ENCODE measurements around the gene ADPGK. TPM values are rescaled to one million over a fixed set of nuclear protein-coding genes. Genes with fewer than 3 reads are reported as not detected.
"Not testable (repeated sequence)": the region's sequence is repeated elsewhere in the genome, so short reads cannot be mapped to it uniquely, and the experiment has no call there.

Gene ADPGK
- total and polyA plus RNA-seq, 2 donors (not counting 1 experiment from before 2014, with no cell fraction given) = 128 to 174 TPM

DNA sequence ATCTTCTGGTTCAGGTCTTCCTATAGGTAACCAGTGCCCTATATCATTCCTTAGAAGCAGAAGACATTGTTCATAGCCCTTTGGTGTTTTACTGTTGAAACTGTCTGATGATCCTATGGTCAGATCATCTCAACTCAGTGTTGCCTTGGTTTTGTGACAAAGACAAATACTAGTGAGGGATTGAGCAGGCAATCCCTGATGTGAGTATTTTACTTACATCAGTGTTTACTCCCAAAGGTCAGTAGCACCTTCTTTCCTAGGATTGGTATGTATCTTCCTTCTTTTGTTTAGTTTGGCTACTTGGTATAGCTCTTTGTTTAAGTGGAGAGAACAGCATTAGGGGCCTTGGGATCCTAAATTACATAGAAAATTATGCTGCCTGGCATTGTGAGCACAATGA is 56.4 kb downstream of the ADPGK start:
- CTCF ChIA-PET = no interaction called here
- POLR2A ChIA-PET = no interaction called here
- no peak overlapping the region for H3K9ac ChIP-seq (ENCODE audit: low read length)

DNA sequence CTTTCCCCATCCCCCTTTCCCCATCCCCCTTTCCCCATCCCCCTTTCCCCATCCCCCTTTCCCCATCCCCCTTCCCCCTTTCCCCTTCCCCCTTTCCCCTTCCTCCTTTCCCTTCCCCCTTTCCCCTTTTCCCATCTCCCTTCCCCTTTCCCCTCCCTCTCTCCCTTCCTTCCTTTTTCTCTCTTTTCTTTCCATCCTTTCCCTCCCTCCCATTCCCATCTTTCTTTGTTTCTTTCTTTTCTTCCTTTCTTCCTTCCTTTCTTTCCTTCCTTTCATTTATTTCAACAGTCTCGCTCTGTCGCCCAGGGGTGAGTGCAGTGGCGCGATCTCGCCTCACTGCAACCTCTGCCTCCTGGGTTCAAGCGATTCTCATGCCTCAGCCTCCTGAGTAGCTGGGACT is 57.7 kb downstream of the ADPGK start:
- H3K36me3 ChIP-seq (replicated peaks in 1 of 2; ENCODE audit: control extremely low read depth in 1 of 2, control insufficient read depth in 1 of 2, extremely low read depth in 1 of 2, insufficient read depth in 2 of 2, low read length in 1 of 2); H3K4me3 Mint-ChIP-seq; H3K27me3 ChIP-seq (replicated peaks in 1 of 4; ENCODE audit: control extremely low read depth in 1 of 4, control insufficient read depth in 3 of 4, insufficient read depth in 4 of 4, low read length in 3 of 4); H3K4me1 Mint-ChIP-seq; H3K4me3 ChIP-seq (ENCODE audit: control extremely low read depth in 1 of 5, extremely low read depth in 1 of 5, insufficient read depth in 1 of 5, low read depth in 2 of 5, low read length in 4 of 5); DNase-seq; H3K27me3 Mint-ChIP-seq; H3K27ac ChIP-seq (ENCODE audit: low read length in 2 of 2); H3K9me3 Mint-ChIP-seq (ENCODE audit: insufficient read depth); H3K27ac Mint-ChIP-seq; H3K79me2 ChIP-seq (ENCODE audit: control insufficient read depth, insufficient read depth, low read length); ATAC-seq (ENCODE audit: low read depth); H2AFZ ChIP-seq (ENCODE audit: insufficient read depth, low read depth, low read length, poor library complexity, severe bottlenecking); H3K4me1 ChIP-seq (ENCODE audit: control insufficient read depth in 2 of 2, insufficient read depth in 2 of 2, low read length in 2 of 2); H3K9ac ChIP-seq (ENCODE audit: low read length); POLR2A ChIA-PET; H3K9me3 ChIP-seq (ENCODE audit: control extremely low read depth in 1 of 3, control insufficient read depth in 2 of 3, insufficient read depth in 1 of 3, low read length in 2 of 3); H4K20me1 ChIP-seq (ENCODE audit: control insufficient read depth, insufficient read depth, low read length, poor library complexity, severe bottlenecking); H3K4me2 ChIP-seq (replicated peaks; ENCODE audit: low read depth, low read length, poor library complexity, severe bottlenecking); CTCF ChIA-PET: not testable (repeated sequence)
- intact Hi-C loops (cut with micrococcal nuclease) = loop anchor here (10.0 kb wide), 1 partner anchor 519 kb away; no protein-coding TSS in a partner anchor
- 97% methylated on average over 6 of the region's 6 CpGs for WGBS (ENCODE audit: insufficient coverage)

More for the DNA sequence above, 56.4 kb downstream of the ADPGK start:
- TF ChIP-seq EZH2 (IDR thresholded peaks at IDR 0.05; ENCODE audit: borderline replicate concordance, insufficient read depth, low read depth, low read length, poor library complexity, severe bottlenecking) = no peak
- TF ChIP-seq, protein P1, sequence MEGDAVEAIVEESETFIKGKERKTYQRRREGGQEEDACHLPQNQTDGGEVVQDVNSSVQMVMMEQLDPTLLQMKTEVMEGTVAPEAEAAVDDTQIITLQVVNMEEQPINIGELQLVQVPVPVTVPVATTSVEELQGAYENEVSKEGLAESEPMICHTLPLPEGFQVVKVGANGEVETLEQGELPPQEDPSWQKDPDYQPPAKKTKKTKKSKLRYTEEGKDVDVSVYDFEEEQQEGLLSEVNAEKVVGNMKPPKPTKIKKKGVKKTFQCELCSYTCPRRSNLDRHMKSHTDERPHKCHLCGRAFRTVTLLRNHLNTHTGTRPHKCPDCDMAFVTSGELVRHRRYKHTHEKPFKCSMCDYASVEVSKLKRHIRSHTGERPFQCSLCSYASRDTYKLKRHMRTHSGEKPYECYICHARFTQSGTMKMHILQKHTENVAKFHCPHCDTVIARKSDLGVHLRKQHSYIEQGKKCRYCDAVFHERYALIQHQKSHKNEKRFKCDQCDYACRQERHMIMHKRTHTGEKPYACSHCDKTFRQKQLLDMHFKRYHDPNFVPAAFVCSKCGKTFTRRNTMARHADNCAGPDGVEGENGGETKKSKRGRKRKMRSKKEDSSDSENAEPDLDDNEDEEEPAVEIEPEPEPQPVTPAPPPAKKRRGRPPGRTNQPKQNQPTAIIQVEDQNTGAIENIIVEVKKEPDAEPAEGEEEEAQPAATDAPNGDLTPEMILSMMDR (IDR thresholded peaks at IDR 0.05) = no peak
- Histone ChIP-seq H2AFZ (ENCODE audit: insufficient read depth, low read depth, low read length, poor library complexity, severe bottlenecking) (no peak overlapping the region), H4K20me1 (ENCODE audit: control insufficient read depth, insufficient read depth, low read length, poor library complexity, severe bottlenecking) (no peaks in the 10 kb centered on the region), H3K79me2 (ENCODE audit: control insufficient read depth, insufficient read depth, low read length) (no peaks in the 10 kb centered on the region), H3K27ac (ENCODE audit: low read length in 2 of 2) (no peak overlapping the region), H3K9me3 (ENCODE audit: control extremely low read depth in 1 of 3, control insufficient read depth in 2 of 3, insufficient read depth in 1 of 3, low read length in 2 of 3) (no peaks in the 10 kb centered on the region), H3K4me2 (replicated peaks; ENCODE audit: low read depth, low read length, poor library complexity, severe bottlenecking) (no peak overlapping the region), H3K4me3 (ENCODE audit: control extremely low read depth in 1 of 5, extremely low read depth in 1 of 5, insufficient read depth in 1 of 5, low read depth in 2 of 5, low read length in 4 of 5) (no peak overlapping the region), H3K27me3 (replicated peaks in 1 of 4; ENCODE audit: control extremely low read depth in 1 of 4, control insufficient read depth in 3 of 4, insufficient read depth in 4 of 4, low read length in 3 of 4) (no peaks in the 10 kb centered on the region), H3K4me1 (ENCODE audit: control insufficient read depth in 2 of 2, insufficient read depth in 2 of 2, low read length in 2 of 2) (no peaks in the 10 kb centered on the region), H3K36me3 (replicated peaks in 1 of 2; ENCODE audit: control extremely low read depth in 1 of 2, control insufficient read depth in 1 of 2, extremely low read depth in 1 of 2, insufficient read depth in 2 of 2, low read length in 1 of 2) (peaks cover 5 to 17% of the 10 kb centered on the region in 2 experiments)
- Mint-ChIP-seq H3K4me1 (no peaks in the 10 kb centered on the region), H3K4me3 (no peak overlapping the region), H3K9me3 (ENCODE audit: insufficient read depth) (no peaks in the 10 kb centered on the region), H3K27ac (no peak overlapping the region), H3K27me3 (no peaks in the 10 kb centered on the region)
- intact Hi-C loops (cut with micrococcal nuclease) = loop anchor here (10.0 kb wide), 1 partner anchor 518 kb away; no protein-coding TSS in a partner anchor
- DNase-seq = no peak
- ATAC-seq (ENCODE audit: low read depth) = no peak
